A673 (cell line): Measurements from ENCODE around the gene CEACAM19. TPM values are rescaled to one million over a fixed set of nuclear protein-coding genes. Genes with fewer than 3 reads are reported as not detected.

Experiments
- BruUV-seq: library from RNA; stranded (reverse); fragments of 400-500 nt; replicated peaks from 2 replicates; lab custom pipeline; 2021; lab: Mats Ljungman, UMichigan
- CTCF ChIA-PET: fragments of 300-600 bp; sonication (Branson Sonifier 250); formaldehyde crosslinking; loops from one replicate; lab custom pipeline; 2022; ENCODE audit warnings: antibody characterized with exemption; lab: Charles Lee
- POLR2A ChIA-PET: fragments of 300-600 bp; sonication (Branson Sonifier 250); formaldehyde crosslinking; loops from one replicate; lab custom pipeline; 2022; ENCODE audit warnings: antibody characterized with exemption; ENCODE audit not compliant: low non-redundant PET; lab: Charles Lee
- DNase-seq: peaks from one replicate; pipeline ENCODE4 v3.0.0-alpha.2; 2015; ENCODE audit warnings: low spot score
- H3K27ac ChIP-seq: fragments of 200-600 bp; sonication (generic); 2 replicates; pipeline ENCODE4 v1.5.1; 2016; ENCODE audit warnings: mixed run types, low read depth, mild to moderate bottlenecking, mixed read lengths, antibody characterized with exemption, low read length; ENCODE audit not compliant: poor library complexity, severe bottlenecking
- H3K27me3 ChIP-seq: fragments of 200-600 bp; sonication (generic); replicated peaks from 2 replicates; pipeline ENCODE4 v1.6.1; 2017; ENCODE audit warnings: mixed run types, low read depth, mild to moderate bottlenecking, mixed read lengths, antibody characterized with exemption, low read length; ENCODE audit not compliant: insufficient read depth, poor library complexity
- H3K36me3 ChIP-seq: fragments of 200-600 bp; sonication (generic); 2 replicates; pipeline ENCODE4 v1.6.1; 2016; ENCODE audit warnings: mixed run types, mild to moderate bottlenecking, mixed read lengths, antibody characterized with exemption, low read length; ENCODE audit not compliant: insufficient read depth, poor library complexity, severe bottlenecking
- H3K4me1 ChIP-seq: fragments of 200-600 bp; sonication (generic); 2 replicates; pipeline ENCODE4 v1.6.1; 2017; ENCODE audit warnings: mixed run types, mild to moderate bottlenecking, mixed read lengths, antibody characterized with exemption, low read length; ENCODE audit not compliant: insufficient read depth, poor library complexity, severe bottlenecking
- H3K4me3 ChIP-seq: fragments of 200-600 bp; sonication (generic); 2 replicates; pipeline ENCODE4 v1.5.1; 2016; ENCODE audit warnings: low read depth, mixed run types, mild to moderate bottlenecking, mixed read lengths, low read length; ENCODE audit not compliant: poor library complexity, severe bottlenecking
- H3K9me3 ChIP-seq: fragments of 200-600 bp; sonication (generic); 2 replicates; pipeline ENCODE4 v1.6.1; 2016; ENCODE audit warnings: mixed run types, low read depth, mild to moderate bottlenecking, mixed read lengths, antibody characterized with exemption, low read length; ENCODE audit not compliant: poor library complexity, severe bottlenecking
- CTCF ChIP-seq: fragments of 300-800, 200-600 bp; sonication (generic); conservative IDR thresholded peaks from 2 replicates; pipeline ENCODE4 v1.5.1; 2017; ENCODE audit warnings: low read depth, mild to moderate bottlenecking, antibody characterized with exemption, low read length, moderate library complexity, mixed read lengths
- EZH2 ChIP-seq: fragments of 200-600 bp; sonication (generic); IDR thresholded peaks from 2 replicates; pipeline ENCODE4 v1.6.1; 2017; ENCODE audit warnings: borderline replicate concordance, low read depth, mild to moderate bottlenecking, mixed read lengths, antibody characterized with exemption, low read length; ENCODE audit not compliant: poor library complexity, severe bottlenecking
- intact Hi-C: fragments of 100-400 bp; cut with micrococcal nuclease; formaldehyde crosslinking; loops from one replicate; pipeline ENCODE4 v1.10.0; 2022; ENCODE audit not compliant: unreplicated experiment
- total RNA-seq: library from RNA; stranded (reverse); gene quantifications from 2 replicates; pipeline ENCODE4 v1.2.3, GENCODE V29; 2021

The CEACAM19 gene
- total RNA-seq, 1 experiment from 2014 or later = 2.5 TPM

GRCh38 chr19:44675521-44675920 lies 4.2 kb downstream of the CEACAM19 start:
- no peak overlapping the region for H3K27ac ChIP-seq
- TF ChIP-seq EZH2 (no peak), CTCF (no peak)
- no peaks in the 10 kb centered on the region for H3K27me3 ChIP-seq
- H3K4me1 ChIP-seq = peaks cover 7% of the 10 kb centered on the region
- H3K36me3 ChIP-seq = no peaks in the 10 kb centered on the region
- intact Hi-C loops = no loop called here
- BruUV-seq = no TSS peak
- H3K9me3 ChIP-seq = no peaks in the 10 kb centered on the region
- no peak for DNase-seq
- ChIA-PET POLR2A (no interaction called here), CTCF (interaction anchor here (0.6 kb wide), 1 partner anchor 119 kb away, joined by 3 read pairs; no protein-coding TSS in a partner anchor)
- H3K4me3 ChIP-seq = no peak overlapping the region

- POLR2A ChIA-PET = no interaction called here
- peak; percentile 85 for DNase-seq
- intact Hi-C loops = no loop called here
- CTCF ChIA-PET = no interaction called here
- no peaks in the 10 kb centered on the region for H3K27me3 ChIP-seq
- peak overlapping the region; percentile 70 for H3K27ac ChIP-seq
- TF ChIP-seq CTCF (no peak), EZH2 (no peak)
- peak overlapping the region; percentile 21 for H3K4me3 ChIP-seq
- H3K36me3 ChIP-seq = no peaks in the 10 kb centered on the region
- H3K4me1 ChIP-seq = peaks cover 7% of the 10 kb centered on the region
- H3K9me3 ChIP-seq = no peaks in the 10 kb centered on the region
- BruUV-seq = TSS peak; percentile 88
These were observed 5.9 kb downstream of the CEACAM19 start for GRCh38 chr19:44677019-44677811.

GRCh38 chr19:44680536-44680935 lies 9.3 kb downstream of the CEACAM19 start:
- POLR2A ChIA-PET = no interaction called here
- H3K9me3 ChIP-seq = no peaks in the 10 kb centered on the region
- no peak for DNase-seq
- H3K27ac ChIP-seq = no peak overlapping the region
- peaks cover 7% of the 10 kb centered on the region for H3K4me1 ChIP-seq
- CTCF ChIA-PET = no interaction called here
- no TSS peak for BruUV-seq
- intact Hi-C loops = loop anchor here (10.0 kb wide), 2 partner anchors 164 to 274 kb away; partner anchors contain the start of genes CLPTM1 and NECTIN2
- H3K36me3 ChIP-seq = no peaks in the 10 kb centered on the region
- no peak overlapping the region for H3K4me3 ChIP-seq
- TF ChIP-seq EZH2 (no peak), CTCF (no peak)
- H3K27me3 ChIP-seq = no peaks in the 10 kb centered on the region
